NOMO-1 (cell line): ENCODE data around the gene NNMT.
"Not testable (repeated sequence)": the region's sequence is repeated elsewhere in the genome, so short reads cannot be mapped to it uniquely, and the experiment has no call there.

Experiments used
- DNase-seq, 2 experiments: peaks; one replicate each; lab custom pipeline; 2025; ENCODE audit not compliant: unreplicated experiment in 2 of 2; lab: John Stamatoyannopoulos, UW

The NNMT gene

GRCh38 chr11:114307524-114308203, 11.5 kb downstream of the NNMT start:
- DNase-seq = no peak

- no peak for DNase-seq
Observed at GRCh38 chr11:114308689-114309089, 12.5 kb downstream of the NNMT start.

- no peak for DNase-seq
Observed at GRCh38 chr11:114309517-114309916, 13.3 kb downstream of the NNMT start.

- no peak for DNase-seq
Observed at GRCh38 chr11:114310095-114310494, 13.9 kb downstream of the NNMT start.

GRCh38 chr11:114311946-114312345, 15.7 kb downstream of the NNMT start:
- no peak for DNase-seq

GRCh38 chr11:114314096-114314495, 17.9 kb downstream of the NNMT start:
- no peak for DNase-seq

GRCh38 chr11:114315749-114316368, 19.7 kb downstream of the NNMT start:
- no peak for DNase-seq

GRCh38 chr11:114316980-114317786, 21.0 kb downstream of the NNMT start:
- no peak for DNase-seq

GRCh38 chr11:114317787-114318137, 21.6 kb downstream of the NNMT start:
- peak in 1 of 2 experiments; percentile 10 for DNase-seq

GRCh38 chr11:114318361-114318760, 22.2 kb downstream of the NNMT start:
- DNase-seq = no peak

- no peak for DNase-seq
Observed at GRCh38 chr11:114319716-114320328, 23.6 kb downstream of the NNMT start.

- DNase-seq = no peak
Observed at GRCh38 chr11:114321621-114322257, 25.5 kb downstream of the NNMT start.

- DNase-seq = no peak
Observed at GRCh38 chr11:114322934-114323333, 26.7 kb downstream of the NNMT start.

- DNase-seq = no peak
Observed at GRCh38 chr11:114326151-114326550, 30.0 kb downstream of the NNMT start.

- DNase-seq = no peak
Observed at GRCh38 chr11:114326776-114327175, 30.6 kb downstream of the NNMT start.

- DNase-seq = no peak
Observed at GRCh38 chr11:114330373-114330772, 34.2 kb downstream of the NNMT start.

GRCh38 chr11:114340311-114341131, 44.3 kb downstream of the NNMT start:
- peak in 1 of 2 experiments; percentile 58 for DNase-seq

GRCh38 chr11:114341667-114342066, 45.5 kb downstream of the NNMT start:
- not testable (repeated sequence) for DNase-seq

GRCh38 chr11:114342476-114342875, 46.3 kb downstream of the NNMT start:
- no peak for DNase-seq

- no peak for DNase-seq
Observed at GRCh38 chr11:114343020-114343419, 46.8 kb downstream of the NNMT start.
